Ishikawa (cell line): ENCODE measurements around the gene WDR64.

Experiments
- CEBPB ChIP-seq: IDR thresholded peaks from 2 replicates; pipeline ENCODE4 v1.6.1; 2012
- CREB1 ChIP-seq: IDR thresholded peaks from 2 replicates; pipeline ENCODE4 v1.6.1; 2012; ENCODE audit warnings: low read depth
- EGR1 ChIP-seq: IDR thresholded peaks from 2 replicates; pipeline ENCODE4 v1.6.1; 2012
- EP300 ChIP-seq: IDR thresholded peaks from 2 replicates; pipeline ENCODE4 v1.6.1; 2012; ENCODE audit warnings: borderline replicate concordance
- FOXM1 ChIP-seq: IDR thresholded peaks from 2 replicates; pipeline ENCODE4 v1.6.1; 2012; ENCODE audit warnings: low read depth, borderline replicate concordance
- NFIC ChIP-seq: IDR thresholded peaks from 2 replicates; pipeline ENCODE4 v1.6.1; 2012
- RAD21 ChIP-seq: IDR thresholded peaks from 2 replicates; pipeline ENCODE4 v1.6.1; 2012; ENCODE audit warnings: low read depth
- TAF1 ChIP-seq: IDR thresholded peaks from 2 replicates; pipeline ENCODE4 v1.6.1; 2012; ENCODE audit warnings: low read depth, mild to moderate bottlenecking
- TCF12 ChIP-seq: IDR thresholded peaks from 2 replicates; pipeline ENCODE4 v1.6.1; 2012; ENCODE audit warnings: low read depth
- TEAD4 ChIP-seq: IDR thresholded peaks from 2 replicates; pipeline ENCODE4 v1.6.1; 2012
- YY1 ChIP-seq: IDR thresholded peaks from 2 replicates; pipeline ENCODE4 v1.6.1; 2012; ENCODE audit warnings: low read depth
- ZBTB7A ChIP-seq: IDR thresholded peaks from 2 replicates; pipeline ENCODE4 v1.6.1; 2012; ENCODE audit warnings: low read depth
- TF ChIP-seq, protein P1 (sequence below): IDR thresholded peaks from 2 replicates; pipeline ENCODE4 v1.6.1; 2012
- TF ChIP-seq, protein P2 (sequence below): IDR thresholded peaks from 2 replicates; pipeline ENCODE4 v1.6.1; 2012; ENCODE audit warnings: low read depth, mild to moderate bottlenecking
- TF ChIP-seq, protein P3 (sequence below): IDR thresholded peaks from 2 replicates; pipeline ENCODE4 v1.6.1; 2012

The WDR64 gene

DNA sequence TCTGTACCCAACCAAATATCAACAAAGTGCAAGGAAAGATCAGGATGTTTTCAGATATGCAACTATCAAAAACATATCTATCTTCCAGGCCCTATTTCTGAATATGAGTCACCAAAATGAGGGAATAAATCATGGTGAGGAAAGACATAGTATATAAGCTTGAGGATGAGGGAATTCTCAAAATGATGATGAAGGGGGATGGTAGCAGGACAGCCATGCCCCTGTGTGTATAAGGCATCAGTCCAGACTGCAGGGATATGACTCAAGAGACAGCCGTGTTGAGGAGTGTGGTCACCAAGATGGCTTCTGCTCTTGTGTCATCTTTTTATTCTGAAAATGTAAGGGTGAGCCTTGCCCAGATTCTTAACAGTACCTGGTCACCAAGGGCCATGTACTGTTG, 4.4 kb upstream of the WDR64 start:
- TF ChIP-seq NFIC (no peak), CREB1 (no peak), TEAD4 (no peak), RAD21 (no peak), TCF12 (no peak)
- TF ChIP-seq, protein P1, sequence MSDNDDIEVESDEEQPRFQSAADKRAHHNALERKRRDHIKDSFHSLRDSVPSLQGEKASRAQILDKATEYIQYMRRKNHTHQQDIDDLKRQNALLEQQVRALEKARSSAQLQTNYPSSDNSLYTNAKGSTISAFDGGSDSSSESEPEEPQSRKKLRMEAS = no peak

DNA sequence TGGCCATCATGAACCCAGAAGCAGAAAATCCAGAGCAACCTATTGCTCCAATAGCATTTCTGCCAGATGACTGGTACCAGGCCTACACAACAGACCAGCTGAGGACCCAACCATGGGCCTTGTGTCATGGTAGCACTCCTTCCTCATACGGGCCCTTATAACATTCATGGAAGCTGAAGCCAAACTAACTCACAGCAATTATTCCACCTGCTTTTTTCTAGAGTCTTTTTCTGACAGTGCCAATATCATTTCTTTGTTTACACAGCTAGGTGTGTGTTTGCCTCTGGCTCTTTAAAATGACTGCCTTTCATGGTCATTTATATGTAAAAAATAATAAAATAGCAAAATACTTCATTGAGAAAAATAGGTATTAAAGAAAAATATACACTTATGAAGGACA, 3.9 kb upstream of the WDR64 start:
- TF ChIP-seq NFIC (no peak), CEBPB (no peak), EP300 (no peak), RAD21 (no peak), TAF1 (no peak), EGR1 (no peak), FOXM1 (no peak), ZBTB7A (no peak), TEAD4 (no peak), YY1 (no peak), CREB1 (no peak), TCF12 (no peak)
- TF ChIP-seq, protein P2, sequence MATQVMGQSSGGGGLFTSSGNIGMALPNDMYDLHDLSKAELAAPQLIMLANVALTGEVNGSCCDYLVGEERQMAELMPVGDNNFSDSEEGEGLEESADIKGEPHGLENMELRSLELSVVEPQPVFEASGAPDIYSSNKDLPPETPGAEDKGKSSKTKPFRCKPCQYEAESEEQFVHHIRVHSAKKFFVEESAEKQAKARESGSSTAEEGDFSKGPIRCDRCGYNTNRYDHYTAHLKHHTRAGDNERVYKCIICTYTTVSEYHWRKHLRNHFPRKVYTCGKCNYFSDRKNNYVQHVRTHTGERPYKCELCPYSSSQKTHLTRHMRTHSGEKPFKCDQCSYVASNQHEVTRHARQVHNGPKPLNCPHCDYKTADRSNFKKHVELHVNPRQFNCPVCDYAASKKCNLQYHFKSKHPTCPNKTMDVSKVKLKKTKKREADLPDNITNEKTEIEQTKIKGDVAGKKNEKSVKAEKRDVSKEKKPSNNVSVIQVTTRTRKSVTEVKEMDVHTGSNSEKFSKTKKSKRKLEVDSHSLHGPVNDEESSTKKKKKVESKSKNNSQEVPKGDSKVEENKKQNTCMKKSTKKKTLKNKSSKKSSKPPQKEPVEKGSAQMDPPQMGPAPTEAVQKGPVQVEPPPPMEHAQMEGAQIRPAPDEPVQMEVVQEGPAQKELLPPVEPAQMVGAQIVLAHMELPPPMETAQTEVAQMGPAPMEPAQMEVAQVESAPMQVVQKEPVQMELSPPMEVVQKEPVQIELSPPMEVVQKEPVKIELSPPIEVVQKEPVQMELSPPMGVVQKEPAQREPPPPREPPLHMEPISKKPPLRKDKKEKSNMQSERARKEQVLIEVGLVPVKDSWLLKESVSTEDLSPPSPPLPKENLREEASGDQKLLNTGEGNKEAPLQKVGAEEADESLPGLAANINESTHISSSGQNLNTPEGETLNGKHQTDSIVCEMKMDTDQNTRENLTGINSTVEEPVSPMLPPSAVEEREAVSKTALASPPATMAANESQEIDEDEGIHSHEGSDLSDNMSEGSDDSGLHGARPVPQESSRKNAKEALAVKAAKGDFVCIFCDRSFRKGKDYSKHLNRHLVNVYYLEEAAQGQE = no peak
- TF ChIP-seq, protein P3, sequence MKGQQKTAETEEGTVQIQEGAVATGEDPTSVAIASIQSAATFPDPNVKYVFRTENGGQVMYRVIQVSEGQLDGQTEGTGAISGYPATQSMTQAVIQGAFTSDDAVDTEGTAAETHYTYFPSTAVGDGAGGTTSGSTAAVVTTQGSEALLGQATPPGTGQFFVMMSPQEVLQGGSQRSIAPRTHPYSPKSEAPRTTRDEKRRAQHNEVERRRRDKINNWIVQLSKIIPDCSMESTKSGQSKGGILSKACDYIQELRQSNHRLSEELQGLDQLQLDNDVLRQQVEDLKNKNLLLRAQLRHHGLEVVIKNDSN = no peak
- TF ChIP-seq, protein P1 = no peak

DNA sequence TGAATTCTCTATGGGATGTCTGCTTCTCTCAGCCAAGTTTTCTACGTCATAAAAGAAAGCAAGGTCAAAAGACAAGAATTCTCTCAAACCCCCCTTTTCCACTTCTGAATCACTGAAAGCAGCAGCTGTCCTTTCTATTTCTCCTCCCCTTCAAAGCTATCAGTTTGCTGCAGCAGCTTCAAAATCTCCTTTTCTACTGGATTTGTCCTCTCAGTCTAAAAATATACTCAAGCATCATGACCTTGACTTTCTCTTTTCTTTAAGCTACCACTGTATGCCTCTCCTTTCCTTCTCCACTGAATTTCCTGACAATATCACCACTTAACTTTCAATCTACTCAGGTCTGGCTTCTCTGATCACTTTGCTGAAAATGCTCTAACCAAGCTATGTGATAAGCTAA, 1.9 kb downstream of the WDR64 start:
- no peak for TF ChIP-seq EGR1
- TF ChIP-seq FOXM1 = no peak
- no peak for TF ChIP-seq RAD21
- TF ChIP-seq, protein P3 = no peak
- no peak for TF ChIP-seq CEBPB
- TF ChIP-seq, protein P2 = no peak
- no peak for TF ChIP-seq CREB1
- TF ChIP-seq TCF12 = no peak
- no peak for TF ChIP-seq TEAD4
- TF ChIP-seq, protein P1 = no peak
- TF ChIP-seq ZBTB7A = no peak
- TF ChIP-seq NFIC = no peak
- TF ChIP-seq YY1 = no peak
- no peak for TF ChIP-seq EP300

DNA sequence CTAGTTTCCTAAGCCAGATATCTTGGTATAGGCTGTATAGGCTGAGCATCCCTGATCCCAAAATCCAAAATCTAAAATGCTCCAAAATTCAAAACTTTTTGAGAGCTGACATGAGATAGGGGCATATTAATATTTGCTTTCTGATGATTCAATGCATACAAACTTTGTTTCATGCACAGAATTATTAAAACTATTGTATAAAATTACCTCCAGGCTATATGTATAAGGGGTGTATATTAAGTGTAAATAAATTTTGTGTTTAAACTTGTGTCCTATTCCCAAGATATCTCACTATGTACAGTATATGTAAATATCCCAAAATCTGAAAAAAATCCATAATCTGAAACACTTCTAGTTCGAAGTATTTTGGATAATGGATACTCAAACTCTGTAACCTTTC, 2.6 kb downstream of the WDR64 start:
- TF ChIP-seq YY1 (no peak), FOXM1 (no peak), ZBTB7A (no peak)

DNA sequence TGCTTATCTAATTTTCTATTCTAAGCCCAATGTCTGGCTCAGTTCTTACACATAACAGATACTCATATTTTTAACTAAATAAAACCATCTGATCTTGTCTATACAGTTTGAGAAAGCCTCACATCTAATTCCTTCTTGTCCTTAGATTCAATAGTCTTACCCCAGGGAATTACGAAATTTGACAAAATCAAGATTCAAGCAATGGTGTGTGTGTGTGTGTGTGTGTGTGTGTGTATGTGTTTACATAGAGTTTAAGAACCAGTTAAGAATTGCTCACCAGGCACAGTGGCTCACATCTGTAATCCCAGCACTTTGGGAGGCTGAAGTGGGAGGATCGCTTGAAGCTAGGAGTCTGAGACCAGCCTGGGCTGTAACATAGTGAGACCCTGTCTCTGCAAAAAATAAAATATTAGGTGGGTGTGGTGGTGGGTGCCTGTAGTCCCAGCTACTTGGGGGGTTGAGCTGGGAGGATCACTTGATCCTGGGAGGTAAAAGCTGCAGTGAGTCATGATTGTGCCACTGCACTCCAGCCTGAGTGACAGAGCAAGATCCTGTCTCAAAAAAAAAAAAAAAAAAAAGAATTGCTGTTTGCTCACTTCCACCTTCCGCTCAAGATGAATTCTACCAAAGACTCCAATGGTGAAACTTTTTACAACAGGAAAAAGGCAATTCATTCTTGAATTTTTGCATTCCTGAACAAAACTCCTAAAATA, 6.2 kb downstream of the WDR64 start:
- TF ChIP-seq TAF1 = no peak
- TF ChIP-seq ZBTB7A = no peak
- no peak for TF ChIP-seq CREB1
- TF ChIP-seq CEBPB = no peak
- TF ChIP-seq NFIC = no peak
- no peak for TF ChIP-seq TEAD4

DNA sequence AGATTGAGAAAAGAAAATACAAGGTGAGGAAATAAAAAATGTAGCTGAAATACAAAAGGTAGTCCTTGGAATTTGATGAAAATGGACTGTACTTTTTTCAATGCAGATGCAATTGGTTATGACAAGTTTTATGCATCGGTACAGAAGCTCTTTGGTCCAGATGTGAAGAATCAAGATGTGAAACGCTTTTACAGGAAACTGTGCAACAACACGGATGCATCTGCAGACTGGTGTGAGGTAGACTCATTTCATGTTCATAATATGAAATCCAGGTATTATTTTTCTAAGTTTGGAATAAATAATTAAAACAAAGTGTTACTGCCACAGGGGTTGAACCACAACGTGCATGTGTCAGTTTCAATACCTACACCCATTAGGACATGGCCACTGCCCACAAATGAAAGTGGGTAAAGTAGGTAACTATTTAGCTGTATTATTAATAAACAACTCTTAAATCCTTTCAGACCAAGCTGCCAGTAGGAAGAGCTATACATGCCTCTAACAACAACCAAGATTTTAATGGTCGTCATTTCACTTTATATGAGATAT, 8.4 kb downstream of the WDR64 start:
- TF ChIP-seq FOXM1 (no peak), RAD21 (no peak), YY1 (no peak), CEBPB (no peak), ZBTB7A (no peak), NFIC (no peak), EGR1 (no peak), CREB1 (no peak), TEAD4 (no peak), EP300 (no peak), TAF1 (no peak), TCF12 (no peak)
- TF ChIP-seq, protein P3 = no peak
- TF ChIP-seq, protein P2 = no peak
- TF ChIP-seq, protein P1 = no peak
